Glomerular endothelial cell (primary cell): ENCODE results near the gene FBXW11. TPM values are rescaled to one million over a fixed set of nuclear protein-coding genes. Genes with fewer than 3 reads are reported as not detected.
"Not testable (repeated sequence)": the region's sequence is repeated elsewhere in the genome, so short reads cannot be mapped to it uniquely, and the experiment has no call there.

ENCODE experiments used
- DNase-seq: peaks from one replicate; pipeline ENCODE4 v3.0.0-alpha.2; 2011; ENCODE audit warnings: low read depth, low spot score; ENCODE audit errors: extremely low read depth
- total RNA-seq: library from RNA; depleted of rRNA; stranded (reverse); fragments of >200 nt; gene quantifications from 2 replicates; pipeline ENCODE4 v1.2.3, GENCODE V29; 2015

FBXW11 gene
- total RNA-seq, 1 donor from 2014 or later = 53.7 TPM

- DNase-seq = no peak
Observed at GRCh38 chr5:171956314-171956713, 50.1 kb downstream of the FBXW11 start.

DNA sequence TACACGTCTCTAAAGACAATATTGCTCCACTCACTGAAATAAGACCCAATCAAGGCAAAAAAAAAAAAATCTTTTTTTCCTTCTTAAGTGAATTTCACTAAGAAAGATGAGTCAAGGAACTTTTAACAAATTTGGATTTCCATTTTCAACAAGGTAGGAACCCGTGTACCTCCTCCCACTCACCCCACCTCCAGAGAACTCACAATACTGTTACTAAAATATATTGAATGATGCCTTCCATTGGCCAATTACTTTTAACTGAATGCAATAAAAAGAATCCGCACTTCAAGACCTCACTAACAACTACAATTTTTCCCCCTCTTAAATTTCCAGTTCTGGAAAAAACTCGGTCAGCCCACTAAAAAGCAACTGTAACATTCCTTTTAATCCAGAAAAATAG lies 50.7 kb downstream of the FBXW11 start:
- DNase-seq = no peak

GRCh38 chr5:171954721-171955120 lies 51.7 kb downstream of the FBXW11 start:
- no peak for DNase-seq

DNA sequence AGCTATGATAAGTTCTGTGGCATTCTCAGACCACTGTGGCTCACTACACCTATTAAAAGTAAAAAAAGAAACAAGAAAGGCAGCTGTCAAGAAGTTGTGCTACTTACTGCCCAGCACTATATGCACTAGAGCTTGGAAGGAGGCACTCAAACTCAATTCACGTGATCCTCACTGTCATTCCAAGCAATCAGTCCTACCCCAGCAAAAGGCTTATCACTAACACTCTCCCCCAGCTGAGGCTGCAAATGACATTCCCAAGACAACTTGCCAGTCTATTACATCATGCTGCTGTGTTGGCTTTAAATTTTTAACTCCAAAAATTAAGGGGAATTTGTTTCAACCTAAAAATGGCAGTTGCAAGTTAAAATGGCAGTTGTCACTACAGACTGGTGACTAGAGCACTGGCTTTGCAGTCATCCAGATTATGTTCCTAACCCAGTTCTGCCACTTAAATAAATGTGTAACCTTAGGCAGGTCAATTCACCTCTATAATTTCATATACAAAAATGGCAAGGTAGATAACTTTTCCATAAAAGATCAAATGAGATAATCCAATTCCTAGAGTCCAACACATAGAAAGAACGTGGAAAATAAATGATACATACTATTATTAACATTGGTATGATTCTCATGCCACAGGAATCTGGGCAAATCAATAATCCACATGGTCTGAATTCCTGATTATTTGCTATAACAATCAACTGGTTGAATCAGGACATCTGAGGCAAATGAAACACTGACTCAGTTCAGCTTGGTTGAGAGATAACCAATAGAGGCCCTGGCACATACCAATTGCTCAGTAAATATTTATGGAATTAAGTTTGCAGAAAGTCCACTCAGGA lies 52.4 kb downstream of the FBXW11 start:
- no peak for DNase-seq

DNA sequence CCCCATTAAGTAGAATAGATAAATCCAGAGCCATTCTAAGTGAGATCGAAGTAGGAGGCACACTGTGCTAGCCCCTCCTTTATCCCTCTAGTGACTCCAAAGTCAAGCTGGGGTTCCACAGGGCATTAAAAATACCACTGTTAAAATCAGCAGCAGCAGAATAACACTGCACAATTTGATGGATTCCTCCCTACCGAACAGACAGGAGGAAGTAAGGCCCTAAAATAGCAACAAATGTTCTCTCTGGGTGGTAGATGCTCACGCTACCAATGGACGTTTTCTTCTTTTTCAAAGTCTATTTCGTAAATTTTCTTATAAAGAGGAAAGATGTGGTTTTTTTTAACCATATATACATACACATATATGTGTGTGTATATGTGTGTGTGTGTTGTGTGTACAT lies 54.4 kb downstream of the FBXW11 start:
- DNase-seq = no peak

GRCh38 chr5:171951218-171951617 lies 55.2 kb downstream of the FBXW11 start:
- no peak for DNase-seq

- DNase-seq = no peak
Observed at GRCh38 chr5:171946000-171946781, 60.2 kb downstream of the FBXW11 start.

DNA sequence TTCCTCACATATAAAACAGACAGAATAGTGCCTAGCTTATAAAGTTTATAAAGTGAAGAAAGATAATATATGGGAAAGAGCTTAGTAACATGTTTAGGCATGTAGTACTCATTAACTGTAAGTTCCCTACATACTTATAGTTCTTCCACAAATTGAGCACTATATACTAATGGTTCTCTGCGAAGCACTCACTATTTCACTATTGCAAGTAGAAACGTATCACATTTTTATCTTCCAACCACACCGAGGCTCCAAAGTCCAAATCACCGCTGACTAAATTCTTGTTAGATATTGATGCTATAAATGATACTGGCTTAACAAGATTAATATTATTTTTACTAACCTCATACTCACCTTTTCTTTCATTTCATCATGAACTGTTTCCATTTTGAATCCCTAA lies 61.0 kb downstream of the FBXW11 start:
- no peak for DNase-seq

DNA sequence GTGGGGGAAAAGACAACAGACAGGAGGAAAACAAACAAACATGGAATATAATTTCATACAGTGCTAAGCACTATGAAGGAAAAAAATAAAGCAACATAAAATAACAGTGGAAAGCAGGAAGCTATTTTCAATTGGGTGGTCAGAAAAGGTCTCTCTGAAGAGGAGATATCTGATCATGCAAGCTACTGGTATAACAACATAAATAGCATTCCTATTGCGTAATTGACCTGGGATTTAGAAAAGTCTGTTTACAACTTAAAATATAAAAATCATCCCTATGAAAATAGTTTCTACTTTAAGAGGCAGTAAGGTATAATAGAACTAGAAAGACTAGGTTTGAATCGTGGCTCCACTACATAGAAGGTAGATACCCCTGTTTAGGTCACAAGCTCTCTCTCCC lies 61.4 kb downstream of the FBXW11 start:
- DNase-seq = no peak

- not testable (repeated sequence) for DNase-seq
Observed at GRCh38 chr5:171942112-171942516, 64.3 kb downstream of the FBXW11 start.

- not testable (repeated sequence) for DNase-seq
Observed at GRCh38 chr5:171941675-171942074, 64.8 kb downstream of the FBXW11 start.

GRCh38 chr5:171941275-171941674 lies 65.2 kb downstream of the FBXW11 start:
- not testable (repeated sequence) for DNase-seq

GRCh38 chr5:171939951-171940350 lies 66.5 kb downstream of the FBXW11 start:
- no peak for DNase-seq

DNA sequence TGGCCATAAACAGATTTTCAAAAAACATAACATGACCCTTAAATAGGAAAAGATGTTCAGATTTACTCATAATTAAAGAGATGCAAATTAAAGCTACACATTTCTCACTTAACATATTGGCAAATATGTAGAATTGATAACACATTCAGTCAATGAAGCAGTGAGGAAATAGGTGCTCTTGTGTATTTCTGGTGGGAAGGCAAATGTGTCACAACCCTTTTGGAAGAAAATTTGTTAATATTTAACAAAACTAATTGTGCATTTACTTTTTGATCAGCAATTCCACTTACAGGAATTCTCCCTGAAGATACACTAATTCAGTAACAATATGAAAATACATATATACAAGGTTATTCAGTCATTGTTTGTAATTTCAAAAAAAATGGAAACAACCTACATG lies 68.1 kb downstream of the FBXW11 start:
- no peak for DNase-seq

GRCh38 chr5:171937351-171937750 lies 69.1 kb downstream of the FBXW11 start:
- no peak for DNase-seq

DNA sequence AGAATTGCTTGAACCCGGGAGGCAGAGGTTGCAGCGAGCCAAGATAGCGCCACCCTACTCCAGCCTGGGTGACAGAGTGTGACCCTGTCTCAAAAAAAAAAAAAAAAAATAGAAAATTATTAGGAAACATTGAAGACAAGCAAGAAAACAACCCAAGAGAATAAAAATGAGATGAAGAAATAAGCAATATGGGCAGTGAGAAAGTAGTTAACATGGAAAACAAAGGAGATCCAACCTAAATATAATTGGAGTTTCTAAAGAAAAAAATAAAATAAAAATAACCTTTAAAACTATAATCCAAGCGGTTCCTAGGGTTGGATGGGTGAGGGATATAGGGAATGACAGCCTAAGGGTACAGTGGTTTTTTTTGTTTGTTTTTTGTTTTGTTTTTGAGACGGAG lies 71.9 kb downstream of the FBXW11 start:
- no peak for DNase-seq

GRCh38 chr5:171931163-171931562 lies 75.3 kb downstream of the FBXW11 start:
- no peak for DNase-seq

- DNase-seq = no peak
Observed at GRCh38 chr5:171927345-171927941, 79.0 kb downstream of the FBXW11 start.

DNA sequence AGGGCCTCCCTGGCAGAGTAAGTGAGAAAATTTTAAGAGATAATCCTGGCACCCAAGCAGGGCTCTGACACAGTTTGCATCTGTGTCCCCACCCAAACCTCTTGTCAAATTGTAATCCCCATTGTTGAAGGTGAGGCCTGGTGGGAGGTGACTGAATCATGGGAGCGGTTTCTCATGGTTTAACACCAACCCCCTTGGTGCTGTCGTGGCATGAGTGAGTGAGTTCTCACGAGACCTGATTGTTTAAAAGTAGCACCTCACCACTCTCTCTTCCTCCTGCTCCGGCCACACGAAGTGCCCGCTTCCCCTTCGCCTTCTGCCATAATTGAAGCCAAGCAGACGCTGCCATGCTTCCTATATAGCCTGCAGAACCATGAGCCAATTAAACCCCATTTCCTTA lies 80.1 kb downstream of the FBXW11 start:
- no peak for DNase-seq

- no peak for DNase-seq
Observed at GRCh38 chr5:171924493-171925122, 81.8 kb downstream of the FBXW11 start.

DNA sequence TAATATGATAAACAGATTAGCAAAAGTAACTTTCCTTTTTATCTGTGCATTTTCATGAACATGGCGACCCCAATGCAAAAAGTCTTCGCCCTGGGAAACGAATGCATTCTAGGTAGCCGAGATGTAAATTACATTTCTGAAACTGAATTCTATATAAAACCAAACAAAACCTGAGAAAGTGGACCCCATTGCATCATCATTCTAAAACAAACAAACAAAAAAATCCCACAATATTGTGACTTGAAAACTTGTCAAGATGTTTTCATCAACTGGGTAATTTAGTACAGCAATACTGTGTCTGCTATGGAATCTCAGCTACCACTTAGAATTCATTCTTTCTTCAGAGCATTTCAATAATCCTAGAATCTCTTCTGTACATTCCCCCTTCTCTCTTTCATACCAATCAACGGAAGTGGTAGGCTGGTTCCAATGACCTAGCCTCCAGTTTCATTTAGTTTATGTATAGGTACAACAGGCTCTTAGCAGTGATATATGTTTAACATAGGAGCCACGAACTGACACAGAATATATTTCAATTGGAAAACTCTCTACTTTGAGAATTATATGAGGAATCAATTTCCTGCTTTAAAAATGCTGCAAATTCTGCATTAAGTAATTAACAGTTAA lies 85.6 kb downstream of the FBXW11 start:
- DNase-seq = no peak
